ENCODE results near the gene NUTM1. TPM values are rescaled to one million over a fixed set of nuclear protein-coding genes. Genes with fewer than 3 reads are reported as not detected.

Gene NUTM1
- total RNA-seq, 4 donors from 2014 or later, result not detected

GRCh38 chr15:34364041-34364440 lies 20.9 kb downstream of the NUTM1 start:
- in situ Hi-C loops (cut with MboI; ENCODE audit: low pct_ligation_motif_present in 1 of 4, low pct_unique_long_range_greater_than_20kb in 1 of 4, low sequenced_read_pairs in 3 of 4), result loop anchor here (10.0 to 25.0 kb wide), 4 partner anchors 119 to 277 kb away; partner anchors contain the start of genes EMC4 (in 1 of the 4), EMC7 (in 1 of the 4) and PGBD4 (in 1 of the 4)
- Histone ChIP-seq H3K36me3 (peaks cover 0 to 11% (median under 1%) of the 10 kb centered on the region in 4 donors), H3K27me3 (no peaks in the 10 kb centered on the region), H3K9me3 (no peaks in the 10 kb centered on the region), H3K4me1 (peaks cover 5 to 79% (median 43%) of the 10 kb centered on the region in 4 donors), H3K27ac (peak overlapping the region; percentile 82 to 99 (median 90)), H3K4me3 (no peak overlapping the region)
- TF ChIP-seq POLR2AphosphoS5 (IDR thresholded peaks at IDR 0.05) (no peak), EP300 (IDR thresholded peaks at IDR 0.05; ENCODE audit: low read depth) (no peak)
- 94% methylated on average over 8 of the region's 8 CpGs; no CpG with 5 or more reads in 1 of the 2 donors for WGBS, 2 donors (ENCODE audit: low coverage in 1 of 2)
- intact Hi-C loops (cut with DNase I; ENCODE audit: low total_unique reads), result loop anchor here (10.0 kb wide), 1 partner anchor 119 kb away; no protein-coding TSS in a partner anchor
- no peak for DNase-seq

- Histone ChIP-seq H3K27me3 (no peaks in the 10 kb centered on the region), H3K36me3 (peaks cover 0 to 9% (median 0%) of the 10 kb centered on the region in 4 donors), H3K4me3 (peak overlapping the region in 3 of 4 donors; percentile 72 to 95 (median 90)), H3K4me1 (peaks cover 5 to 68% (median 38%) of the 10 kb centered on the region in 4 donors), H3K9me3 (no peaks in the 10 kb centered on the region), H3K27ac (peak overlapping the region; percentile 98 to 100 (median 99))
- intact Hi-C loops (cut with DNase I; ENCODE audit: low total_unique reads), result loop anchor here (10.0 kb wide), 1 partner anchor 120 kb away; no protein-coding TSS in a partner anchor
- in situ Hi-C loops (cut with MboI; ENCODE audit: low pct_ligation_motif_present in 1 of 4, low pct_unique_long_range_greater_than_20kb in 1 of 4, low sequenced_read_pairs in 3 of 4), result loop anchor here (10.0 to 25.0 kb wide), 4 partner anchors 120 to 278 kb away; partner anchors contain the start of genes EMC4 (in 1 of the 4), EMC7 (in 1 of the 4) and PGBD4 (in 1 of the 4)
- TF ChIP-seq CTCF (IDR thresholded peaks at IDR 0.05), result no peak
- TF ChIP-seq POLR2A (IDR thresholded peaks at IDR 0.05), result no peak
- no peak for TF ChIP-seq EP300 (IDR thresholded peaks at IDR 0.05; ENCODE audit: low read depth)
- TF ChIP-seq POLR2AphosphoS5 (IDR thresholded peaks at IDR 0.05), result no peak
- WGBS, 2 donors (ENCODE audit: low coverage in 1 of 2), result 68 to 76% methylated on average over 3 to 16 of the region's 16 CpGs
- DNase-seq, result no peak
Observed at GRCh38 chr15:34365091-34365825, 22.1 kb downstream of the NUTM1 start.

- no peaks in the 10 kb centered on the region for H3K9me3 ChIP-seq
- peak overlapping the region; percentile 98 to 100 (median 99) for H3K27ac ChIP-seq
- peaks cover 0 to 6% (median 0%) of the 10 kb centered on the region in 4 donors for H3K36me3 ChIP-seq
- no peak for TF ChIP-seq CTCF (IDR thresholded peaks at IDR 0.05)
- no peak for TF ChIP-seq EP300 (IDR thresholded peaks at IDR 0.05; ENCODE audit: low read depth)
- intact Hi-C loops (cut with DNase I; ENCODE audit: low total_unique reads) (loop anchor here (10.0 kb wide), 1 partner anchor 121 kb away; no protein-coding TSS in a partner anchor), in situ Hi-C loops (cut with MboI; ENCODE audit: low pct_ligation_motif_present in 1 of 4, low pct_unique_long_range_greater_than_20kb in 1 of 4, low sequenced_read_pairs in 3 of 4) (loop anchor here (10.0 to 25.0 kb wide), 4 partner anchors 121 to 279 kb away; partner anchors contain the start of genes EMC4 (in 1 of the 4), EMC7 (in 1 of the 4) and PGBD4 (in 1 of the 4))
- peaks cover 5 to 62% (median 38%) of the 10 kb centered on the region in 4 donors for H3K4me1 ChIP-seq
- WGBS, 2 donors (ENCODE audit: low coverage in 1 of 2), result 14% methylated on average over 5 of the region's 5 CpGs; no CpG with 5 or more reads in 1 of the 2 donors
- no peak for DNase-seq
- H3K27me3 ChIP-seq, result no peaks in the 10 kb centered on the region
- peak overlapping the region; percentile 72 to 95 (median 92) for H3K4me3 ChIP-seq
Observed at GRCh38 chr15:34365836-34366235, 22.7 kb downstream of the NUTM1 start.

GRCh38 chr15:34366271-34367065 lies 23.4 kb downstream of the NUTM1 start:
- Histone ChIP-seq H3K36me3 (no peaks in the 10 kb centered on the region), H3K27me3 (no peaks in the 10 kb centered on the region), H3K4me3 (peak overlapping the region; percentile 72 to 95 (median 92)), H3K9me3 (no peaks in the 10 kb centered on the region), H3K4me1 (peaks cover 5 to 56% (median 38%) of the 10 kb centered on the region in 4 donors), H3K27ac (peak overlapping the region; percentile 98 to 100 (median 99))
- DNase-seq, result peak; percentile 88
- intact Hi-C loops (cut with DNase I; ENCODE audit: low total_unique reads) (loop anchor here (10.0 kb wide), 1 partner anchor 122 kb away; no protein-coding TSS in a partner anchor), in situ Hi-C loops (cut with MboI; ENCODE audit: low pct_ligation_motif_present in 1 of 4, low pct_unique_long_range_greater_than_20kb in 1 of 4, low sequenced_read_pairs in 3 of 4) (loop anchor here (10.0 to 25.0 kb wide), 4 partner anchors 122 to 279 kb away; partner anchors contain the start of genes EMC4 (in 1 of the 4), EMC7 (in 1 of the 4) and PGBD4 (in 1 of the 4))
- TF ChIP-seq POLR2A (IDR thresholded peaks at IDR 0.05) (peak; percentile 70), EP300 (IDR thresholded peaks at IDR 0.05; ENCODE audit: low read depth) (no peak), CTCF (IDR thresholded peaks at IDR 0.05) (peak in 1 of 5 experiments; percentile 10), POLR2AphosphoS5 (IDR thresholded peaks at IDR 0.05) (peak; percentile 46 to 71 (median 64))
- WGBS, 2 donors (ENCODE audit: low coverage in 1 of 2), result 0% methylated on average over 37 of the region's 37 CpGs; no CpG with 5 or more reads in 1 of the 2 donors
